AG04450 (cell line): Measurements from ENCODE around the gene MPP3. TPM values are rescaled to one million over a fixed set of nuclear protein-coding genes. Genes with fewer than 3 reads are reported as not detected.

Experiments used
- CTCF ChIA-PET: fragments of 300-600, 350-600 bp; formaldehyde crosslinking; extraction: SDS; loops from one replicate; lab custom pipeline; 2022; ENCODE audit warnings: antibody characterized with exemption, inconsistent platforms; lab: Charles Lee
- POLR2A ChIA-PET: fragments of 350-600 bp; formaldehyde crosslinking; extraction: SDS; loops from one replicate; lab custom pipeline; 2021; ENCODE audit warnings: antibody characterized with exemption, inconsistent platforms; lab: Yijun Ruan, JAX
- DNase-seq: peaks from one replicate; pipeline ENCODE4 v3.0.0-alpha.2; 2011; ENCODE audit warnings: low read depth, low spot score
- H3K27ac ChIP-seq: one replicate; pipeline ENCODE4 v1.5.1; 2012; ENCODE audit warnings: low read depth, low read length, control low read depth
- H3K27me3 ChIP-seq: one replicate; pipeline ENCODE4 v1.6.0; 2012; ENCODE audit warnings: low read length; ENCODE audit not compliant: control insufficient read depth, insufficient read depth
- H3K4me3 ChIP-seq: 2 replicates; pipeline ENCODE4 v1.5.1; 2011; ENCODE audit warnings: mild to moderate bottlenecking, low read depth, low read length, control low read depth
- H3K9me3 ChIP-seq: 2 replicates; pipeline ENCODE4 v1.5.1; 2012; ENCODE audit warnings: low read length; ENCODE audit not compliant: control insufficient read depth, insufficient read depth
- polyA plus RNA-seq: library from polyadenylated mRNA; depleted of rRNA; stranded (reverse); fragments of >200 nt; gene quantifications from 2 replicates; pipeline ENCODE4 v1.2.3, GENCODE V29; 2011
- TF ChIP-seq, protein P1 (sequence below): IDR thresholded peaks from 2 replicates; pipeline ENCODE4 v1.5.1; 2011; ENCODE audit warnings: low read depth, low read length, control low read depth, inconsistent platforms

MPP3 gene
- polyA plus RNA-seq, 1 experiment = 4.5 TPM

DNA sequence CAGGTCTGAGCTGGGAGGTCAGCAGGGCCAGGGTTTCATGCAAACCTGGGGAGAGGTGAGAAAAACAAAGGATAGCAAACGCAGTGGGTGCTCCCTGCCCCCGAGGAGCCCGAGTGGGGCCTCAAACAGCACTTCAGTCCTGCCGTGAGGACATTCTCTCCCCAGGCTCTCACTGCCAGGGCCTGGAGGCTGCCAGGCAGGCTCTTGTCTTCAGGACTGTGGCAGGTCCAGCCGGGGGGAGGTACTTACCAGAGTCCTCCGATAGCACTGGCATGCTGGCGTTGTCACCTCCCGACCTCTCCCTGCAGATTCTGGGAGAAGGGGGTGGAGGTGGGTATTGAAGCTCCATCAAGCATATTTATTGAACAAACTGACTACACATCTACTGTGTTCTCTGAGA, 1.3 kb downstream of the MPP3 start:
- ChIA-PET CTCF (interaction anchor here (2.4 kb wide), 1 partner anchor 15 kb away, joined by 12 read pairs; the partner anchor contains the start of gene CD300LG), POLR2A (no interaction called here)
- Histone ChIP-seq H3K27ac (no peak overlapping the region), H3K27me3 (no peaks in the 10 kb centered on the region), H3K4me3 (no peak overlapping the region), H3K9me3 (no peaks in the 10 kb centered on the region; the same call in 1 of the 2 replicates)
- TF ChIP-seq, protein P1, sequence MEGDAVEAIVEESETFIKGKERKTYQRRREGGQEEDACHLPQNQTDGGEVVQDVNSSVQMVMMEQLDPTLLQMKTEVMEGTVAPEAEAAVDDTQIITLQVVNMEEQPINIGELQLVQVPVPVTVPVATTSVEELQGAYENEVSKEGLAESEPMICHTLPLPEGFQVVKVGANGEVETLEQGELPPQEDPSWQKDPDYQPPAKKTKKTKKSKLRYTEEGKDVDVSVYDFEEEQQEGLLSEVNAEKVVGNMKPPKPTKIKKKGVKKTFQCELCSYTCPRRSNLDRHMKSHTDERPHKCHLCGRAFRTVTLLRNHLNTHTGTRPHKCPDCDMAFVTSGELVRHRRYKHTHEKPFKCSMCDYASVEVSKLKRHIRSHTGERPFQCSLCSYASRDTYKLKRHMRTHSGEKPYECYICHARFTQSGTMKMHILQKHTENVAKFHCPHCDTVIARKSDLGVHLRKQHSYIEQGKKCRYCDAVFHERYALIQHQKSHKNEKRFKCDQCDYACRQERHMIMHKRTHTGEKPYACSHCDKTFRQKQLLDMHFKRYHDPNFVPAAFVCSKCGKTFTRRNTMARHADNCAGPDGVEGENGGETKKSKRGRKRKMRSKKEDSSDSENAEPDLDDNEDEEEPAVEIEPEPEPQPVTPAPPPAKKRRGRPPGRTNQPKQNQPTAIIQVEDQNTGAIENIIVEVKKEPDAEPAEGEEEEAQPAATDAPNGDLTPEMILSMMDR = no peak
- DNase-seq = no peak

DNA sequence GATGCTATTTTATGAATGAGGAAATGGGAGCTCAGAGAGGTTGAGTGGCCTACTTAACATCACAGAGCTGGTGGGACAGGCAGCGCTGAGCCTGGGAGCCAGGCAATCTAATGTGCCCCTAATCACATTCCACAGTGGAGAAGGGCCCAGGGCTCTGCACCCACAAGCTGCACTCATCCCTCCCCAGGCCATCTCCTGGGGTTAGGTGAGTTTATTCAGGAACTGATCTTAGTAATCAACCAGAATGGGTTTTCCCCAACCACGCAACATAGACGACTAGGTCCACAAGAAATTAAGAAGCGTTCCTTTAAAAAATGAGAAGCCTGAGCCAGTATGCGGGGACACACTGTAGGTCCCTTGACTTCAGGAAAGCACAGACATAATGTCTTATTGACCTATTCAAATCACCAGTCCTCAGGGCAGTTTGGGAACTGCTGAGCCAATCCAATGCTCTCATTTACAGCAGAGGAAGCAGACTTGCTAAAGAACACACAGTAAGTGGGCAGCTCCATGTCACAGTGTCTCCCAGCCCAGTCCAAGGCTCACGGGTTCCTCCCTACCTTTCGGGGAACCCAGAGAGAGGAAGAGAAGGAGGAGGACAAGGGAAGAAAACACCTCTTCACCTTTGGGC, 2.3 kb downstream of the MPP3 start:
- no peak overlapping the region for H3K27ac ChIP-seq
- no peaks in the 10 kb centered on the region for H3K27me3 ChIP-seq
- ChIA-PET POLR2A (interaction anchor here (0.6 kb wide), 1 partner anchor 11 kb away, joined by 3 read pairs; no protein-coding TSS in a partner anchor), CTCF (no interaction called here)
- TF ChIP-seq, protein P1 = no peak
- DNase-seq = no peak
- no peaks in the 10 kb centered on the region; the same call in 1 of the 2 replicates for H3K9me3 ChIP-seq
- H3K4me3 ChIP-seq = no peak overlapping the region

DNA sequence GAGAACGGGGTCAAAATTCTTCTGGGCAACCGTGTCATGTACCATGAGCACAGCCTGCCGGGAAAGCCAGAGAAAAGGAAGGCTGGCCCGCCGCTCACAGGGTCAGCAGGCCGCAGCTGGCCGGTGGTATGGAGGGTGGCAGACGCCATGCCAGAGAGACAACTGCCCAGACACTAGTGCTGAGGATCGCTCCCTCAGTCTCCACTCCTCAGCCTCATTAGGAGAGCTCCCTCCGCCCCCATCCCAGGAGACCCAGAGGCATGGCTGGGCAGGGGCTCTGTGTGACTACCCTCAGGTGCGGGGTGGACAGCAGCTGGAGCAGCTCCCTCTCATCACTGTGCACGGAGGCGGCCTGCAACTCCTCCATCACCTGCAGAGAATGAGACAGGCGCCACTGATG, 3.2 kb downstream of the MPP3 start:
- no peak overlapping the region for H3K4me3 ChIP-seq
- no peak overlapping the region for H3K27ac ChIP-seq
- TF ChIP-seq, protein P1 = no peak
- no peaks in the 10 kb centered on the region for H3K27me3 ChIP-seq
- H3K9me3 ChIP-seq = no peaks in the 10 kb centered on the region; the same call in 1 of the 2 replicates
- DNase-seq = no peak
- POLR2A ChIA-PET = no interaction called here
- CTCF ChIA-PET = interaction anchor here (1.8 kb wide), 1 partner anchor 16 kb away, joined by 4 read pairs; no protein-coding TSS in a partner anchor

DNA sequence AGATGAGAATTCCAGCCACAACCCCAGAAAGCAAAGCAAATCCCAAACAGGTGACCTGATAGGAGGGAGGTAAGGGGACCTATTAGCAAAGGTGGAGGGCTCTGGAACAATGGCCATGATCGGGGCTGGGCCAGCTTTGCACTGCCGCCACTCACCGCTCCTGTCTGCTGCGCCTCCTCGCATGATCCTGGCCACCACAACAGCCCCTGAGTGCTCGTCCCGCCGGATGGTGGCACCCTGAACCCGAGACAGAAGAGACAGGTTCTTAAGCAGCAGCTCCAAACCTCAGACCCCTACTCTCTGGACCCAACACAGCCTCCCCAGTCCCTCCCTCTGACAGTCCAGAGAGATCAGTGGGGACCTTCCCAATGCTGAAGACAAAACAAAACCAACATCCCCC, 5.3 kb downstream of the MPP3 start:
- no peak for DNase-seq
- CTCF ChIA-PET = no interaction called here
- Histone ChIP-seq H3K9me3 (no peaks in the 10 kb centered on the region; the same call in 1 of the 2 replicates), H3K27me3 (no peaks in the 10 kb centered on the region), H3K27ac (no peak overlapping the region), H3K4me3 (no peak overlapping the region)
- POLR2A ChIA-PET = no interaction called here
- TF ChIP-seq, protein P1 = no peak

DNA sequence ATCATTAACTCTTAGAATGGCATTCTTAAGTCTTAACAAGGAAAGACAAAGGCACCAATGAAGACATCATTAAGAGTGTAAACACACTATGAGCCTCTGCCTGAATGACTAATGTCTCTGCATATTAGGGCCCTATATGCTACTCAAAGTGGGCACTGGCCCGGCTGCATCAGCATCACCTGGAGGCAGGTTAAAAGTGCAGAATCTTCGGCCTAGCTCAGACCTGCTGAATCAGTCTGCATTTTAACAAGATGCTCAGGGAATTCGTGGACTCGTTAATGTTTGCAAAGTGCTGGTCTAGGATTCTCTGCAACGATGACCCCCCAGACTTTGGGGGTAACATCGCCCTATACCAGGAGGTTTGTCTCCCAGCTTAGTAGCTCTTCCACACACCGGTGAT, 6.7 kb downstream of the MPP3 start:
- Histone ChIP-seq H3K27me3 (no peaks in the 10 kb centered on the region), H3K4me3 (no peak overlapping the region), H3K27ac (no peak overlapping the region), H3K9me3 (no peaks in the 10 kb centered on the region; the same call in 1 of the 2 replicates)
- DNase-seq = no peak
- ChIA-PET CTCF (interaction anchor here (0.7 kb wide), 2 partner anchors 20 to 290 kb away, joined by 3 read pairs; partner anchors contain the start of gene CD300LG), POLR2A (no interaction called here)
- TF ChIP-seq, protein P1 = no peak
